Stimulated activated naive CD8-positive, alpha-beta T cell treated with anti-CD3 and anti-CD28 coated beads, Interleukin-15, amount 100 ng/mL, for 72 hours (primary cell): ENCODE data around the gene CARD19.
"Not testable (repeated sequence)": the region's sequence is repeated elsewhere in the genome, so short reads cannot be mapped to it uniquely, and the experiment has no call there.

Experiments
- ATAC-seq: fragments of 150-1000 bp; cut with Tn5 transposase; 2 replicates; pipeline ENCODE4 v1.10.0; 2021; ENCODE audit warnings: mild to moderate bottlenecking, moderate library complexity
- DNase-seq, 2 donors: peaks; one replicate each; pipeline ENCODE4 v3.0.0; 2021 to 2022
- H3K27ac Mint-ChIP-seq, 2 donors: one replicate each; pipeline ENCODE4 v1.8.0; 2022; ENCODE audit warnings: mild to moderate bottlenecking in 2 of 2, mixed read lengths in 2 of 2, moderate library complexity in 2 of 2
- H3K27me3 Mint-ChIP-seq: one replicate; pipeline ENCODE4 v1.8.0; 2022; ENCODE audit warnings: mixed read lengths
- H3K4me1 Mint-ChIP-seq: one replicate; pipeline ENCODE4 v1.8.0; 2022; ENCODE audit warnings: mild to moderate bottlenecking, mixed read lengths
- H3K4me3 Mint-ChIP-seq, 2 donors: one replicate each; pipeline ENCODE4 v1.8.0; 2022; ENCODE audit warnings: mild to moderate bottlenecking in 2 of 2, mixed read lengths in 2 of 2, moderate library complexity in 1 of 2
- H3K9me3 Mint-ChIP-seq, 2 donors: one replicate each; pipeline ENCODE4 v1.8.0; 2022; ENCODE audit warnings: mixed read lengths in 2 of 2

The CARD19 gene

DNA sequence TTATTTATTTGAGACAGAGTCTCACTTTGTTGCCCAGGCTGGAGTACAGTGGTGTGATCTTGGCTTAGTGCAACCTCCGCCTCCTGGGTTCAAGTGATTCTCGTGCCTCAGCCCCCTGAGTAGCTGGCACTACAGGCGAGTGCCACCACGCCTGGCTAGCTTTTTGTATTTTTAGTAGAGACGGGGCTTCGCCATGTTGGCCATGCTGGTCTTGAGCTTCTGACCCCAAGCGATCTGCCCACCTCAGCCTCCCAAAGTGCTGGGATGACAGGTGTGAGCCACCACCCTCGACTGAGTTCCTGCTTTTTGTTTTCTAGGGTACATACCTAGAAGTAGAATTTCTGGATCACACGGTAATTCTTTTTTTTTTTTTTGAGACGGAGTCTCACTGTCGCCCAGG lies 5.1 kb downstream of the CARD19 start:
- Mint-ChIP-seq H3K4me1 (peaks cover 59% of the 10 kb centered on the region), H3K9me3 (peaks cover 14 to 15% of the 10 kb centered on the region in 2 donors)
- ATAC-seq, DNase-seq, H3K4me3 Mint-ChIP-seq, H3K27me3 Mint-ChIP-seq, H3K27ac Mint-ChIP-seq: not testable (repeated sequence)

- no peak overlapping the region for H3K4me3 Mint-ChIP-seq
- peaks cover 14 to 15% of the 10 kb centered on the region in 2 donors for H3K9me3 Mint-ChIP-seq
- DNase-seq (no peak), ATAC-seq (no peak)
- no peaks in the 10 kb centered on the region for H3K27me3 Mint-ChIP-seq
- peaks cover 60% of the 10 kb centered on the region for H3K4me1 Mint-ChIP-seq
- no peak overlapping the region for H3K27ac Mint-ChIP-seq
These were observed 9.6 kb downstream of the CARD19 start for GRCh38 chr9:93105620-93106019.

DNA sequence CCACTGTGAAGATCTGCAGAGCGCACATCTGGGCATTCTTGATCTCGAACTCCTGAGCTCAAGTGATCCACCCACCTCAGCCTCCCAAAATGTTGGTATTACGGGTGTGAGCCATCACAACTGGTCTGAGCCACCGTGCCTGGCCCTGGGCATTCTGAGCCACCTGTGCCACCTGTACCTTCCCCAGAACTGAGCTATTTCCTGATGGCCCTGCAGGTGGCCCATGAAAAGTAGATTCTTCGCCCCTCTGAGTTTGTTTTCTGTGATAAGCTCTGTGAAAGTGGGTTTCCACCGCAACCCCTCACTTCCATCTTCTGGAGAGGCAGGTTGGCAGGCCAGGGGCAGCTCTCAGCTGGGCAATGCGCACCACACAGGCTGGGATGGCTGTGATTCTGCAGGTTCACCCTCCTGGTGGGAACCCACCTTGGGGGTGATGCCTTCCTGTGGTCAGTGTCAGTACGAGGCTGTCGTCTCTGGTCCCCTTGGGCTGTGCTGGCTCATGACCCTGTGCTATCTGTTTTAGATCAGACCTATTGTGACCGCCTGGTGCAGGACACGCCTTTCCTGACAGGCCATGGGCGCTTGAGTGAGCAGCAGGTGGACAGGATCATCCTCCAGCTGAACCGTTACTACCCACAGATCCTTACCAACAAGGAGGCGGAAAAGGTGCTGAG lies 11.3 kb downstream of the CARD19 start:
- Mint-ChIP-seq H3K27me3 (no peaks in the 10 kb centered on the region), H3K27ac (peak overlapping the region in 1 of 2 donors; percentile 6), H3K4me3 (no peak overlapping the region), H3K9me3 (peaks cover 14 to 15% of the 10 kb centered on the region in 2 donors), H3K4me1 (peaks cover 61% of the 10 kb centered on the region)
- ATAC-seq: no peak
- no peak for DNase-seq

DNA sequence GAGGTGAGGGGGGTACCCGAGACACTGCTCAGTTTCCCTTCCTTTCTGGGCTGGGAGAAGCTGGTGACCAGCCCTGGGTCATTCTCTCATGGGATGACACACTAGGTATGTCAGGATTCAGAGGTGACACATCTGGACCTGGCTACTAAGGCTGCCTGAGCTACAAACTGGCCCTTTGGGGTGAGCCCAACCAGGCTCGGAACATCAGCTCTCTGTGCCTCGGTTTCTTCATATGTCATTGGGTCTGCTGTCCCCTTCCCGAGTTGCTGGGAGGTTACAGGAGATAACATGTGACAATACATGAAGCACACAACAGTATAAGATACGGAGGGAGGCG lies 11.8 kb downstream of the CARD19 start:
- DNase-seq (no peak), ATAC-seq (no peak)
- no peak overlapping the region for H3K27ac Mint-ChIP-seq
- peak overlapping the region in 1 of 2 donors; percentile 44 for H3K4me3 Mint-ChIP-seq
- peaks cover 14 to 15% of the 10 kb centered on the region in 2 donors for H3K9me3 Mint-ChIP-seq
- no peaks in the 10 kb centered on the region for H3K27me3 Mint-ChIP-seq
- peaks cover 56% of the 10 kb centered on the region for H3K4me1 Mint-ChIP-seq

- ATAC-seq (peak; percentile 81), DNase-seq (peak in 1 of 2 donors; percentile 47)
- H3K27ac Mint-ChIP-seq: peak overlapping the region in 1 of 2 donors; percentile 40
- H3K4me3 Mint-ChIP-seq: peak overlapping the region in 1 of 2 donors; percentile 44
- peaks cover 11 to 13% of the 10 kb centered on the region in 2 donors for H3K9me3 Mint-ChIP-seq
- H3K27me3 Mint-ChIP-seq: no peaks in the 10 kb centered on the region
- peaks cover 55% of the 10 kb centered on the region for H3K4me1 Mint-ChIP-seq
These were observed 12.4 kb downstream of the CARD19 start for GRCh38 chr9:93108291-93109041.

- no peak for ATAC-seq
- H3K9me3 Mint-ChIP-seq: no peaks in the 10 kb centered on the region
- peaks cover 68% of the 10 kb centered on the region for H3K4me1 Mint-ChIP-seq
- H3K4me3 Mint-ChIP-seq: no peak overlapping the region
- no peak for DNase-seq
- H3K27me3 Mint-ChIP-seq: no peaks in the 10 kb centered on the region
- no peak overlapping the region for H3K27ac Mint-ChIP-seq
These were observed 14.4 kb downstream of the CARD19 start for GRCh38 chr9:93110311-93110855.

- DNase-seq (no peak), ATAC-seq (no peak)
- H3K9me3 Mint-ChIP-seq: no peaks in the 10 kb centered on the region
- no peak overlapping the region for H3K4me3 Mint-ChIP-seq
- H3K4me1 Mint-ChIP-seq: peaks cover 62% of the 10 kb centered on the region
- peak overlapping the region in 1 of 2 donors; percentile 79 for H3K27ac Mint-ChIP-seq
- H3K27me3 Mint-ChIP-seq: no peaks in the 10 kb centered on the region
These were observed 15.0 kb downstream of the CARD19 start for GRCh38 chr9:93111001-93111370.

DNA sequence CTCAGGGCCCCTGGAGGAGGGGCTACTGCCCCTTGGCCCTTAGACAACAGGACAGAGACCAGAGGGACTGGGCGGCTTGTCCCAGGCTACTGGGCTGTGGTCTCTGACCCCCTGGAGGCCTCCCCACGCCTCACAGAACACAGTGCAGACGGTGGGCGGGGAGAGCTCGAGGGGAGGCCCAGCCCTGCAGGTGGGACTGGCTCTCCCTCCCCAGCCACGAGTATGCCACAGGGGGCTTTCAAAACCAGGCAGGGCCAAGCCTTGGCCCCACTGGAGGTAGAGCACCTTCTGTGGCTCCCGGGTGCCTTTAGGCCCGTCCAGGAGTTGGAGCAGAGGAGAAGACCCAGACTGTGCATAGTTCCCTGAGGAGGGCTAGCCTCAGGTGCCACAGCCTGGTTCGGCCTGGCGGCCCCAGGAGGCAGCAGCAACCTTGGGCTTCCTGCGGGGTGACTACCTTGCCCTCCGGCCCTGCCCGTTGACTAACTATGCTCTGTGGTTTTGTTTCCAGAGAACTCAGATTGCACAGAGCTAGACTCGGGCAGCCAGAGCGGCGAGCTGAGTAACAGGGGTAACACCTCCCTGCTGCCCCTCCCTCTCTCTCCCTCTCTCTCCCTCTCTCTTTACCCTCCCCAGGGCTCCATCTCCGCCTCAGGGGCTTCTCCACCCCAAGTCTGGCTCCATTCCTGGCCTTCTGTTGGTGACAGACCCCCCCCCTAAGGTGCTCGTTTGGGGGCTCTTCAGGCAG lies 15.5 kb downstream of the CARD19 start:
- DNase-seq: no peak
- no peaks in the 10 kb centered on the region for H3K27me3 Mint-ChIP-seq
- no peak overlapping the region for H3K4me3 Mint-ChIP-seq
- H3K4me1 Mint-ChIP-seq: peaks cover 57% of the 10 kb centered on the region
- H3K9me3 Mint-ChIP-seq: no peaks in the 10 kb centered on the region
- no peak for ATAC-seq
- H3K27ac Mint-ChIP-seq: peak overlapping the region in 1 of 2 donors; percentile 63

DNA sequence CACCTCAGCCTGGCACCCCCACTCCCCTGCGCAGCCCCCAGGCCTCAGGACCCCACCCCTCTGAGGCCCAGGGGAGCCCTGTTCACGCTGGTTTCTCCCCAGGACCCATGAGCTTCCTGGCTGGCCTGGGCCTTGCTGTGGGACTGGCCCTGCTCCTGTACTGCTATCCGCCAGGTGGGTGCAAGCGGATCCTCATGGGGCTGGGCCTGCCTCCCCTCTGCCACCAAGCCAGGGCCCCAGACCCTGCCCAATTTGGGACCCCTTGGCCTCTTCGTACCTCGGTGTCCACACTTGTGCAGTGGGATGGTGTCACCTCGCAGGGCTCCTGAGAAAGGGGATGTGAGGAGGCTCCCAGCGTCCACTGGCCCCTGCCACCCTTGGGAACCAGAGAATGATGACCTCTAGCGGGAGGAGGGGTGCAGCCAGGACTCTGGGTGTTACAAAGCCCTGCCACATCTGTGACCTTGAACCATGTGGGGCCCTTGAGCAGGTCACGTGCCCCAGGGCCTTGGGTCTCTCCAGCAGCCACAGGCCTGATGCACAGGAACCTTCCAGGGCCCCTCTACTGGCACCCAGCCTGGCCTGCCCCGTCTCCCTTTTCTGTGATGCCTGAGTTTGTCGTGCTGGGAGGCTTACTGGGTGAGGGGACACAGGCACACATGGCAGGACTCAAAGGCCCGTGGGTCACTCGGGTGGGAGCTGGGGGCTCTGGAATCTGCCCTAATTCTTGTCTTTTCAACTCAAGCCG lies 16.3 kb downstream of the CARD19 start:
- no peaks in the 10 kb centered on the region for H3K27me3 Mint-ChIP-seq
- no peak overlapping the region for H3K4me3 Mint-ChIP-seq
- H3K27ac Mint-ChIP-seq: peak overlapping the region in 1 of 2 donors; percentile 42
- H3K4me1 Mint-ChIP-seq: peaks cover 49% of the 10 kb centered on the region
- H3K9me3 Mint-ChIP-seq: no peaks in the 10 kb centered on the region
- no peak for ATAC-seq
- DNase-seq: no peak

- Mint-ChIP-seq H3K9me3 (no peaks in the 10 kb centered on the region), H3K4me1 (peaks cover 43% of the 10 kb centered on the region), H3K4me3 (no peak overlapping the region), H3K27me3 (no peaks in the 10 kb centered on the region), H3K27ac (peak overlapping the region; percentile 40 to 83)
- no peak for DNase-seq
- ATAC-seq: no peak
These were observed 16.9 kb downstream of the CARD19 start for GRCh38 chr9:93112864-93113389.

GRCh38 chr9:93114169-93114983 lies 18.4 kb downstream of the CARD19 start:
- no peak for DNase-seq
- H3K9me3 Mint-ChIP-seq: no peaks in the 10 kb centered on the region

DNA sequence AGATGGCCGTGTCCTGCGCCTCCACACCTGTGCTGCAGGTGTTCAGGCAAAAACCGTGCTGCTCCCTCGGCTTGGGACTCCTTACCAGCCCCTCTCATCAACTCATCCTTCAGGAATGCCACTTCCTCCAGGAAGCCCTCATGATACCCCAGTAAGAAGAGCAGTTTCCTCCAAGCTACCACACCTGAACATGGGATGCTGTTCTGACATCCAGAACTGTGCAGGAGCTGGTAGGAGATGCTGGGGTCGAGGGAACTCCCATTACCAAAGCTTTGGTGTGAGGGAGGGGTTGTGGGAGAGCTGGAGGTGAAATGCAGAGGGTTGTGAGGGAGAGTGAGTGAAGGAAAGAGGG lies 18.9 kb downstream of the CARD19 start:
- no peak for ATAC-seq
- Mint-ChIP-seq H3K4me3 (no peak overlapping the region), H3K27ac (peak overlapping the region; percentile 30 to 65), H3K9me3 (no peaks in the 10 kb centered on the region), H3K4me1 (peaks cover 38% of the 10 kb centered on the region), H3K27me3 (no peaks in the 10 kb centered on the region)
- DNase-seq: no peak

More at GRCh38 chr9:93114169-93114983, 18.4 kb downstream of the CARD19 start:
- Mint-ChIP-seq H3K4me3 (no peak overlapping the region), H3K27ac (peak overlapping the region in 1 of 2 donors; percentile 65), H3K4me1 (peaks cover 34% of the 10 kb centered on the region), H3K27me3 (no peaks in the 10 kb centered on the region)
- ATAC-seq: no peak

GRCh38 chr9:93115486-93116071 lies 19.6 kb downstream of the CARD19 start:
- H3K27me3 Mint-ChIP-seq: no peaks in the 10 kb centered on the region
- ATAC-seq (no peak), DNase-seq (no peak)
- H3K4me1 Mint-ChIP-seq: peaks cover 44% of the 10 kb centered on the region
- H3K27ac Mint-ChIP-seq: no peak overlapping the region
- no peaks in the 10 kb centered on the region for H3K9me3 Mint-ChIP-seq
- no peak overlapping the region for H3K4me3 Mint-ChIP-seq
